ENCODE measurements around the gene LRRC4C. TPM values are rescaled to one million over a fixed set of nuclear protein-coding genes. Genes with fewer than 3 reads are reported as not detected.

LRRC4C gene
- total RNA-seq, 1 donor from 2014 or later = 5.5 TPM

DNA sequence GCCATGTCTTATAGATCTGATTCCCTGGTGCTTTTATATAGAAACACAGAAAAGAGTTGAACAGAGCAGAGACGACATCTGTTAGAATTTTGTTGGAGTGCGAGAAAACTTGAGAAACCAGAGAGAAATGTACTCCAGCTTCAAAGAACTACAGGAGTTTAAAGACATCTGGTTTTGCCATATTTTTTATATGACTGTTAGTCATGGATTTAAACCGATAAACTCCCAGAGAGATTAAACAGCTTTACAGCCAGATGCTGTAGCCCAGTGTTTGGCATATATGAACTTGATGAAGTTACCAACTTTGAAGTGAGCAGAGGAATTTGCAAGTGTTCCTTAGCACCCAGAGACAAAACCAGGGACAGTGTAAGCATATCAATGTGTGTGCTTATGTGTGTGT, 1083.1 kb downstream of the LRRC4C start:
- DNase-seq (ENCODE audit: low read depth, low spot score) = no peak
- TF ChIP-seq, protein P1, sequence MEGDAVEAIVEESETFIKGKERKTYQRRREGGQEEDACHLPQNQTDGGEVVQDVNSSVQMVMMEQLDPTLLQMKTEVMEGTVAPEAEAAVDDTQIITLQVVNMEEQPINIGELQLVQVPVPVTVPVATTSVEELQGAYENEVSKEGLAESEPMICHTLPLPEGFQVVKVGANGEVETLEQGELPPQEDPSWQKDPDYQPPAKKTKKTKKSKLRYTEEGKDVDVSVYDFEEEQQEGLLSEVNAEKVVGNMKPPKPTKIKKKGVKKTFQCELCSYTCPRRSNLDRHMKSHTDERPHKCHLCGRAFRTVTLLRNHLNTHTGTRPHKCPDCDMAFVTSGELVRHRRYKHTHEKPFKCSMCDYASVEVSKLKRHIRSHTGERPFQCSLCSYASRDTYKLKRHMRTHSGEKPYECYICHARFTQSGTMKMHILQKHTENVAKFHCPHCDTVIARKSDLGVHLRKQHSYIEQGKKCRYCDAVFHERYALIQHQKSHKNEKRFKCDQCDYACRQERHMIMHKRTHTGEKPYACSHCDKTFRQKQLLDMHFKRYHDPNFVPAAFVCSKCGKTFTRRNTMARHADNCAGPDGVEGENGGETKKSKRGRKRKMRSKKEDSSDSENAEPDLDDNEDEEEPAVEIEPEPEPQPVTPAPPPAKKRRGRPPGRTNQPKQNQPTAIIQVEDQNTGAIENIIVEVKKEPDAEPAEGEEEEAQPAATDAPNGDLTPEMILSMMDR (conservative IDR thresholded peaks at IDR 0.05) = no peak
- Mint-ChIP-seq H3K27ac (ENCODE audit: unreplicated experiment) (no peak overlapping the region), H3K36me3 (ENCODE audit: low read depth) (no peaks in the 10 kb centered on the region), H3K9me3 (no peaks in the 10 kb centered on the region), H3K27me3 (ENCODE audit: low read depth) (no peaks in the 10 kb centered on the region), H3K4me1 (no peaks in the 10 kb centered on the region), H3K4me3 (no peak overlapping the region)

DNA sequence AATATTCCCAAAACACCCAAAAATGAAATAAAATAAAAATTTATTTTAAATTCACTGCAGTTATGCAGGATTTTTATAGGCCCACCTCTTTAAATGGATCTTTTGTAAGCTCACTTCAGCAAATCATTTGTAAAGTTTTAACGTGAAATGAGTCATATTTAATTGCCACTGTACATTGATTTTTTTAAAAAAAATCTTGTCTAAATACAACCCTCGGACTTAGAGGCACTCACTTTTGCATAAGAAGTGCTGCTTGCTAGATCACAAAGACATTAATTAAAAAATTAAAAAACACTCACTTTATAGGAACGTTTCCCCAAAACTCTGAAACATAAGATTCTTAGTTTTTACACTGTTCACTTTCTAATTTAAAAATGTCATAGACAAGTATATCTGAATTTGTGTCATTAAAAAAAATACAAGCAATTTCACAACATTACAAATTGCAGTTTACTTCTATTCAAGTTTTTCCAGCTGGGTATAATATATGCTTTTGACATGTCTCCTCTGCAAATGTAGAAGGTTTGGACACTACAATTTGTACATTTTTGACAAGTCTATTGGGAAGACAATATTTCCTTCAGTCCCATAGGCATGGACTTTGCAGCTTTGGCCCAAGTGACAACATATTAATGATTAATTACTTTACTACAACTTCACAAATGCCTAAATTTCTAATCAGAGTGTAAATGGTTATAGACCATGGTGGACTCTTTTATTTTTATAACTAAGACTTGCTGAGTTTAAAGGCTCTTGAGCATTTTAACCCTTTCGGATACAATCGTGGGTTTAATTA, 1088.4 kb downstream of the LRRC4C start:
- no peaks in the 10 kb centered on the region for H3K36me3 Mint-ChIP-seq (ENCODE audit: low read depth)
- no peak for DNase-seq (ENCODE audit: low read depth, low spot score)
- TF ChIP-seq, protein P1 (conservative IDR thresholded peaks at IDR 0.05) = no peak
- no peak overlapping the region for H3K4me3 Mint-ChIP-seq
- H3K27ac Mint-ChIP-seq (ENCODE audit: unreplicated experiment) = no peak overlapping the region
- H3K9me3 Mint-ChIP-seq = no peaks in the 10 kb centered on the region
- H3K4me1 Mint-ChIP-seq = no peaks in the 10 kb centered on the region
- no peaks in the 10 kb centered on the region for H3K27me3 Mint-ChIP-seq (ENCODE audit: low read depth)

DNA sequence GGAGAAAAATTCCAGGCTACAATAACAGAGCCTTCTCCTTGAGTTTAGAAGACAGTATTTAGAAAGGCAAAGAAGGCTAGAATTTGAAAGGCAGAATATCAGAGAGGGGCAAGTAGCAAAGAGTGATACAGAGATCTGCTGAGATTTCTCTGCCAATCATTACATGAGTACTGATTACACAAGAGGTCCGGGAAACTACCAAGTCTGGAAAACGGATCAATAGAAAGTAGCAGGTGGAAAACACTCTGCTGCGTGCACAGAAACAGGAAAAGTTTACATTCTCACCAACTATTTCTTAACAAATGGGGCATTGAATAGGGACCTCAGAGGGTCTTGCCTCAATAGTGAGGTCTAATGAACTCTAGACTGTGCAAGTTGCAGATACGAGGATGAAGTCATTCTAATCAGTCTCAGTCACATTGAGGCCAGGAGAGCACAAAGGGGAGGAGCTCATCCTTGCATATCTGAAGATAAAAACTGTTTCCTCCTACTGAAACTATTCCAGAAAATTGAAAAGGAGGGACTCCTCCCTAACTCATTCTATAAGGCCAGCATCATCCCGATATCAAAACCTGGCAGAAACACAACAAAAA, 1099.2 kb downstream of the LRRC4C start:
- peaks cover 4% of the 10 kb centered on the region for H3K9me3 Mint-ChIP-seq
- no peaks in the 10 kb centered on the region for H3K36me3 Mint-ChIP-seq (ENCODE audit: low read depth)
- no peak overlapping the region for H3K27ac Mint-ChIP-seq (ENCODE audit: unreplicated experiment)
- no peaks in the 10 kb centered on the region for H3K27me3 Mint-ChIP-seq (ENCODE audit: low read depth)
- H3K4me3 Mint-ChIP-seq = no peak overlapping the region
- DNase-seq (ENCODE audit: low read depth, low spot score) = no peak
- TF ChIP-seq, protein P1 (conservative IDR thresholded peaks at IDR 0.05) = no peak
- H3K4me1 Mint-ChIP-seq = peaks cover 5% of the 10 kb centered on the region

DNA sequence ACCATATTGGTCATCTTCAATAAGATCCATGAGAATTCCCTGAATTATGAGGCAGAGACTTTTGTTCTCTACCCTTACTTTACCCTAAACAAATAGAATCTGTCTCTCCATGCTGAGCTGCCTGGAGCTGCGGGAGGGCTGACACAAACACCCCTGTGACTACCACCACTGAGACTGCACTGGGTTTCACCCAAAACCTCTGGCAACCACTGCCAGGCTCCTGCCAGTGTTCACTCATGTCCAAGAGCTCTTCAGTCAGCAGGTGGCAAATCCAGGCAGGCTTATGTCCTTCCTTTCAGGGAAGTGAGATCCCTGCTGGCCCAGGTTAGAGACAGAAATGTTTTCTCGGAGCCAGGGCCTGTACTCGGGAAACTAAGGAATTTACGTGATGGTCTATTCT, 1105.3 kb downstream of the LRRC4C start:
- peaks cover 3% of the 10 kb centered on the region for H3K9me3 Mint-ChIP-seq
- H3K4me3 Mint-ChIP-seq = no peak overlapping the region
- no peaks in the 10 kb centered on the region for H3K36me3 Mint-ChIP-seq (ENCODE audit: low read depth)
- TF ChIP-seq, protein P1 (conservative IDR thresholded peaks at IDR 0.05) = no peak
- peaks cover 5% of the 10 kb centered on the region for H3K4me1 Mint-ChIP-seq
- DNase-seq (ENCODE audit: low read depth, low spot score) = no peak
- no peaks in the 10 kb centered on the region for H3K27me3 Mint-ChIP-seq (ENCODE audit: low read depth)
- H3K27ac Mint-ChIP-seq (ENCODE audit: unreplicated experiment) = no peak overlapping the region

DNA sequence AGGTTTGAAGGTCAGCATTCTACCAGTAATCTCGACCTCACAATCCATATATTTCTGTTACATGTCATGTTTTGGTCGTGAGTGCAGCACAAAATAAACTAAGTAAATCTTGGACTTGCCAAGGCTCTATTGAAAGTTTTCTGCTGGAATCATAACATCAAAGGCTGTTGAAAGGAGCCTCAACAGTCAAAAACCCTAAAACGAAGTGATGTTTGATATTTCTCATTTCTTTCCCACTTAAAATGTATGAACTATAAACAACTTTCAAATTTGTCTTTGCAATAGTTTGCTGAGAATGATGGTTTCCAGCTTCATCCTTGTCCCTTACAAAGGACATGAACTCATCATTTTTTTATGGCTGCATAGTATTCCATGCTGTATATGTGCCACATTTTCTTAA, 1118.5 kb downstream of the LRRC4C start:
- no peaks in the 10 kb centered on the region for H3K27me3 Mint-ChIP-seq (ENCODE audit: low read depth)
- H3K27ac Mint-ChIP-seq (ENCODE audit: unreplicated experiment) = no peak overlapping the region
- no peak overlapping the region for H3K4me3 Mint-ChIP-seq
- no peak for DNase-seq (ENCODE audit: low read depth, low spot score)
- H3K9me3 Mint-ChIP-seq = peaks cover 9% of the 10 kb centered on the region
- TF ChIP-seq, protein P1 (conservative IDR thresholded peaks at IDR 0.05) = no peak
- no peaks in the 10 kb centered on the region for H3K4me1 Mint-ChIP-seq
- H3K36me3 Mint-ChIP-seq (ENCODE audit: low read depth) = no peaks in the 10 kb centered on the region

Measured in neural crest cell (in vitro differentiated cells).